Cerebellar cortex (tissue), 1 donor: ENCODE data around the gene NR1I2.

Experiments
- DNase-seq: peaks from one replicate; pipeline ENCODE4 v3.0.0-alpha.2; 2015; ENCODE audit warnings: low spot score

Gene NR1I2

GRCh38 chr3:119819806-119820205 lies 37.9 kb downstream of the NR1I2 start:
- DNase-seq = no peak

- DNase-seq = no peak
Observed at GRCh38 chr3:119825820-119826219, 43.9 kb downstream of the NR1I2 start.

GRCh38 chr3:119826711-119827608 lies 45.1 kb downstream of the NR1I2 start:
- DNase-seq = no peak

- DNase-seq = peak; percentile 60
Observed at GRCh38 chr3:119829420-119829819, 47.5 kb downstream of the NR1I2 start.

- DNase-seq = no peak
Observed at GRCh38 chr3:119831022-119831421, 49.1 kb downstream of the NR1I2 start.

GRCh38 chr3:119831941-119832371 lies 50.1 kb downstream of the NR1I2 start:
- no peak for DNase-seq

- DNase-seq = no peak
Observed at GRCh38 chr3:119834754-119835370, 53.0 kb downstream of the NR1I2 start.

GRCh38 chr3:119835556-119835955 lies 53.7 kb downstream of the NR1I2 start:
- DNase-seq = no peak

- DNase-seq = no peak
Observed at GRCh38 chr3:119841808-119842471, 60.0 kb downstream of the NR1I2 start.

GRCh38 chr3:119849126-119849525 lies 67.2 kb downstream of the NR1I2 start:
- DNase-seq = no peak

- DNase-seq = no peak
Observed at GRCh38 chr3:119856695-119857094, 74.8 kb downstream of the NR1I2 start.

- no peak for DNase-seq
Observed at GRCh38 chr3:119858957-119859356, 77.1 kb downstream of the NR1I2 start.

- no peak for DNase-seq
Observed at GRCh38 chr3:119859728-119860127, 77.8 kb downstream of the NR1I2 start.

GRCh38 chr3:119861681-119862080 lies 79.8 kb downstream of the NR1I2 start:
- DNase-seq = no peak

GRCh38 chr3:119862616-119863015 lies 80.7 kb downstream of the NR1I2 start:
- DNase-seq = no peak

GRCh38 chr3:119864476-119864875 lies 82.6 kb downstream of the NR1I2 start:
- no peak for DNase-seq
